ENCODE results near the gene AIRE.

The AIRE gene

DNA sequence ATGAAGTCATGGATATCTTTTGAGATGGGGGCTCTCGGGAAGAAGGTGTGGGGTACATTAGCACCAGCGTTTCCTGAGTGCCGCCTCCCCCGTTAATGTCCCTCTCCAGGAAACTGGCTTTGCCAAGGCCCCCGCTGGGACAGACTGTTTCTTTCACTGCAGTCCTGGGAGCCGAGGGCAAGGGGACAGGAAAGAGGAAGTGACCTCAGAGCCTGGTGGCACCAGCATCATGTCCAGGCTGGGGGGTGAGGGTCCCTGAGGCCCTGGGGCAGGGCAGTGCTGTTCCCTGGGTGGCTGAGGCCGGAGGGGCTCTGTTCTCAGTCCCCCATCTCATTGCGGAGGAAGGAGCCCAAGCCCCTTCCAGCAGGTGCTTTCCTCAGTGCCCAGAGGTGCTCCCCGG lies 20.0 kb downstream of the AIRE start:
- no peak for DNase-seq (ENCODE audit: low spot score)

DNA sequence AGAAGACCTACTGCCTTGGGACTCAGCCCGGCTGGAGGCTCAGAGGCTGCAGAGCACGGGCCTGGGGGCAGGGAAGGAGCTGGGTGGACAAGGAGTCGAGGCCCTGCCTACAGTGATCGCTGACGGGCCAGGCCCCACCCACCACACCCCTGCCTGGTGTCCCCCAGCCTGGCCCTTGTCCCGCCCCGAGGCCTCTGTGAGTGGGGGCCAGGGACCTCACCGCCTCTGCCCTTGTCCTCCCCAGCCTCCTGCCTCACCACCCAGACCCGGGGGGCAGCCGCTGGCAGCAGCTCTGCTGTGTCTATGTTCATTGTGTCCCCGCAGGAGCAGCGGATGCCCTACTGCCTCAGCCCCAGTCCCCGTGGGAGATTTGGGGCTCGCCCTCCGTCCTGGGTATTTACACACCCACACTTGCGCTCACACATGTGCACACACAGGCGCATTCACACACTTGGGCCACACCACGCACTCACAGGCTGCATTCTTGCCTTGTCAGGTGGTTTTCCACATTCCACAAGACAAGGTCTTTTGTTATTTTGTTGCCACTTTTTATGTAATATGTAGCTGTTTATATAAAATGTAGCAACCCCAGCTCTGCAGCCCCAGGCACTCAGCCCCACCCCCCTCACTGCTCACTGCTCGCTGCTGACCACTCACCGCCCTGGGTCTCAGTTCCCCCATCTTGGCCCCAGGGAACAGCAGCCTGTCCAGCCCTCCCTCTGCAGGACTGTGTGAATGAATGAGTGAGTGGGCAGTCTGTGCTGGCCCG lies 21.4 kb downstream of the AIRE start:
- DNase-seq (ENCODE audit: low spot score), result no peak

DNA sequence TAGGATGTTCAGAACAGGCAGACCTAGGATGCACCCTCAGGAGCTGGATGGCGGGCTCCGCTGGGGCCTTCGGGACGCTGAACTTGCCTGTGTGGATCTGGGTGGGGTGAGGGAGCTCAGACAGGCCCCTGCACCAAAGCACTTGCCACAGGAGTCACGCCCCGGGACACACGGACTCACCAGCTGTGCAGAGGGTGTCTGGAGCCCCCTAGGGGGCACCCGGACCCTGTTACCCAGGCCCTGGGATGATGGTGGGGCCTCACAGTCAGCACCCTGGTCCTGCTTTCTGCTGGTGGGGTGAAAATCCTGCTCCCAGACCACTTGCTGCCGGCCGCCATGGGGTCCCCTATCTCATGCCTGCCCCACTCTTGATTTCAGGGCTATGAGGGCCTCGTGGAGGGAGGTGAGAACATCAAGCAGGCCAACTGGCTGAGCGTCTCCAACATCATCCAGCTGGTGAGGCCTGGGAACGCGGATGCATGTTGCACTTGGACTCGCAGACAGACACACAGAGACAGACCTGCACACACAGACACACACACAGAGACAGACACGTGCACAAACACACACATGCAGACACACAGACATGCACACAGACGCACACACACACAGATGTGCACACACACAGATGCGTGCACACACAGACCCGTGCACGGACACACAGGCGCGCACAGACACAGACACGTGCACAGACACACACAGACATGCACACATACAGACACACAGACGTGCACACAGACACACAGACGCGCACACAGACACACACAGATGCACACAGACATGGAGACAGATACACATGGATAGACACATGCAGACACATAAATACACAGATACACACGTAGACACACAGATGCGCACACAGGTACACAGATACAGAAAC lies 25.2 kb downstream of the AIRE start:
- DNase-seq (ENCODE audit: low spot score), result peak; percentile 62

- no peak for DNase-seq (ENCODE audit: low spot score)
These were observed 26.4 kb downstream of the AIRE start for GRCh38 chr21:44312089-44312488.

DNA sequence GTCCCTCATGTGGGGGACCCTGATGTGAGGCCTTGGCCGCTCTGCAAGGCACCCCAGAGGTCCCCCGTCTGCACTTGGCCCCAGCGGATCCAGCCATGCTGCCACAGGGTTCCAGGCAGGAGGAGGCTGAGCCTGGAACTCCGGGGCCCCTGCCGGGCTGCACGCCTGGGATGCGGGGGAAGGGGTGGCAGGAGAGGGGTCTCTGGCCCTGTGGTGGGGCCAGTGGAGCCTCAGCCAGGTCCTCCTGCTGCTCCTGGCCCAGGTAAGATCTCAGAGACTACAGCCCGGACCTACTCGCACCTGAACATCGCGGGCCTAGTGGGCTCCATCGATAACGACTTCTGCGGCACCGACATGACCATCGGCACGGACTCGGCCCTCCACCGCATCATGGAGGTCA lies 27.0 kb downstream of the AIRE start:
- DNase-seq (ENCODE audit: low spot score), result no peak

DNA sequence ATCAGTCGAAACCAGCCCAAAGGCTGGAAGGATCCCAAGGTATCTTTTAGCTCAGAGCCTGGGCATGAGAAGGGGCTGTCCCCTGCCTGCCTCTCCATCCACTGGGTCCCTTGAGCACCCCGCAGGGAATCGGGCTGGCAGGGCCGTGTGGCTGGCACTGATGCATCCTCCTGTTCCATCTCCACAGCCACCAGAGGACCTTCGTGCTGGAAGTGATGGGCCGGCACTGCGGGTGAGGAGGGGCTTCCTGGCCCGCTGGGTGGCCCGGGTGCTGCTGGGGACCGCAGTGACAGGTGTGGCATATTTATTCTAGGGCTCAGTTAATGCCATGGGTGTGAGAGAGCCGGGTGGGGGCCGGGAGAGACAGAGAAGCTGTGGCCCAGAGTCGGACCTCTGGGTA lies 27.8 kb downstream of the AIRE start:
- no peak for DNase-seq (ENCODE audit: low spot score)

- DNase-seq (ENCODE audit: low spot score), result no peak
These were observed 28.5 kb downstream of the AIRE start for GRCh38 chr21:44314128-44314527.

DNA sequence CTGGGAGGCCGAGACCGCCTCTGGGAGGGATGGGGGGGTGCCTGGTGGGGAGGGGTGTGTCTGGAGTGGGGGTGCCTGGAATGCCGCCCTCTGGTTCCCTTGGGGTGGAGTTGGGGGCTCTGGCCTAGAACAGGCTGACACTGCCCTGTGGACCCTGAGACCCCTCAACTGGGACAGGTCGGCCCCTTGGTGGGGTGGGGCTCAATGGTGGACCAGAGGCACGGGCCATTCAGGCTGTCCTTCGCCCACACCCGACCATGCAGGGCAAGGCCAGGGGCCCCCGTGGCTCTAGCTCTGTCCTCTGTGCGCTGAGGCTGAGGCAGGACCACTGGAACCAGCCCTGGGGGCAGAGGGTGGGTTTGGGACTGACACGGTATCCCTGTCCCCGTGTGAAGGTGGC lies 28.9 kb downstream of the AIRE start:
- DNase-seq (ENCODE audit: low spot score), result no peak

- DNase-seq (ENCODE audit: low spot score), result no peak
These were observed 30.1 kb downstream of the AIRE start for GRCh38 chr21:44315691-44316203.

GRCh38 chr21:44316277-44316900 lies 30.7 kb downstream of the AIRE start:
- DNase-seq (ENCODE audit: low spot score), result no peak

- DNase-seq (ENCODE audit: low spot score), result no peak
These were observed 31.6 kb downstream of the AIRE start for GRCh38 chr21:44317241-44317782.

DNA sequence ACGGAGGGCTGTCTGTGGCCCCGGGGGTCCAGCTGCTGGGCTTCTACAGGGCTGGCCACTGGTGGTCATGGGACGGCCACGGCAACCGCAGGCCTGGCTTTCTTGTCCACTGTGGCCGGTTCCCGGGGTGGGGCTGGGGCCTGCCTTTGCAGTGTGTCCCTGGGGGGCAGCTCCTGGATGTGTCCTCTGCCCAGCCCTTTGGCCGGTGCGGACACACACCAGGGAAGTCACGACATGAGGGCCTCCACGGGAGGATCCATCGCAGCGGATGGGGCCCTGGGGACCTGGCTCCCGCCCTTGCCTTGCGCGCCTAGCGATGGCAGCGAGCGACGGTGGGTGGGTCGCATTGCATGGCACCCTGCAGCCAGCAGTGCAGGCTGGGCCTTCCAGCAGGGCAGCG lies 32.2 kb downstream of the AIRE start:
- no peak for DNase-seq (ENCODE audit: low spot score)

DNA sequence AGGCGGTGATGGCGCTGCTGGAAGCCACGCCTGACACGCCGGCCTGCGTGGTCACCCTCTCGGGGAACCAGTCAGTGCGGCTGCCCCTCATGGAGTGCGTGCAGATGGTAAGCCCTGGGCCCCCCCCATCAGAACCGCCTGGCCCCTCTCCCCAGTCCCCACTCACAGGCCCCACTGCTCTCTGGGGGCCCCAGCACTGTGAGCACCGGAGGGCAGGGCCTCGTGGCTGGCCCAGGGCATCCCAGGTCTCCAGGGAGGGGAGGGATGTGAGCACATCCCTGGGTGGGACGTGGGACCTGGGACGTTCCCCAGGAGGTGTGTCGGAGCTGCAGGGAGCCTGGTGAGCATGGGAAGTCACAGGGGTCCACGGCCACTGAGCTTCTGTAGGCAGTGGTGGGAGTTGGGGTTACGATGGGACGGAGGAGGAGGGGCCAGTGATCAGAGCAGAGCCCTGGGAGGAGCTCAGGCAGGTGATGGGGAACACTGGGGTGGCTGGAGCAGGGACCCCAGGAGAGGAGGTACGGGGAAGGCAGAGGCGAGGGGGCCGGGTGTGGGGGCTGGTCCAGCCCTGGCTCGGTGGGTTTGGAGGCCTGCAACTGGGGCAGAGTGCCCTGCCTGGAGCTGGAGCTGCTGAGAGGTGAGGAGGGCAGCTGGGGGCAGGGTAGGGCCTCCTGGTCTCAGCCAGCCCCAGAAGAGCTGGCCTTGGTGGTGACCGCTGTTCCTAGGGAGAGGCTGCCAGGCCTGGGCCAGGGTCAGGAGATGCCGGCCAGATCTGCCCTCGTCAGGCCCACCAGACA lies 33.0 kb downstream of the AIRE start:
- DNase-seq (ENCODE audit: low spot score), result no peak

GRCh38 chr21:44319407-44320065 lies 33.9 kb downstream of the AIRE start:
- DNase-seq (ENCODE audit: low spot score), result no peak

DNA sequence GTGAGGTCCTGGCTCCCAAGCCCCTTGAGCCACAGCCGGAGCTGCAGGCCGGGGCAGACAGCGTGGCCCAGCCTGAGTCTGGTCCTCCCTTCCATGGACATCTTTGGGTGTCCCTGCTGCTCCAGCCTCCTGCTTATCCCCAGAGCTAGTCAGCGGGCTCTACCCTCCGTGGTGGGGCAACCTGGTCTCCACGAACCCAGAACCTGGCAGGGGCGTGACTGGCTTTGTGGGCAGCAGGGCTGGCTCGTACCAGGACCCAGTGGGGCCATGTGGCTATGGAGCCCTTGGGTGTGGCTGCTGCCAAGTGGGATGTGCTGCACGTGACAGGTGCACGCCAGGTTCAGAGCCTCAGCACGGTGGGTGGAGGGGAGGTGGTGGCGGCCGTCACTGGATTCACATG lies 35.2 kb downstream of the AIRE start:
- DNase-seq (ENCODE audit: low spot score), result no peak

- DNase-seq (ENCODE audit: low spot score), result no peak
These were observed 36.3 kb downstream of the AIRE start for GRCh38 chr21:44321846-44322450.

- no peak for DNase-seq (ENCODE audit: low spot score)
These were observed 37.1 kb downstream of the AIRE start for GRCh38 chr21:44322621-44323325.

DNA sequence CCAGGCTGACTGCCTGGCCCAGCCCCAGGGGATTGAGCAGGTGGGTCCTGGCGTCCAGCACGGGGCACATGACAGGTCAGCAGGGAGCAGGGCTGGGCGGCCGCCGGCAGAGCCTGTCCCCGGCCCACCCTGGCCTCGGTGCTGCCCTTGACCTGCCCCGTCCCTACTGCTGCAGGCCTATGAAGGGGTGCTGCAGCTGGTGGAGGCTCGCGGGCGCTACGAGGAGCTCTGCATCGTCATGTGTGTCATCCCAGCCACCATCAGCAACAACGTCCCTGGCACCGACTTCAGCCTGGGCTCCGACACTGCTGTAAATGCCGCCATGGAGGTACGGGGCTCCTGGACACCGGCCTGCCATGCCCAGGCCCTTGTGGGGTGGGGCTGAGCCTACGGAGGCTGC lies 37.9 kb downstream of the AIRE start:
- no peak for DNase-seq (ENCODE audit: low spot score)

- no peak for DNase-seq (ENCODE audit: low spot score)
These were observed 38.6 kb downstream of the AIRE start for GRCh38 chr21:44324106-44324853.

- DNase-seq (ENCODE audit: low spot score), result no peak
These were observed 39.1 kb downstream of the AIRE start for GRCh38 chr21:44324854-44325107.

All from NAMALWA (cell line).